HL-60 (cell line): ENCODE data around the gene RAD51C.

Experiments used
- DNase-seq, 2 experiments: peaks; one replicate each; pipeline ENCODE4 v3.0.0-alpha.2; 2010 to 2020; ENCODE audit warnings: low read depth in 1 of 2, low spot score in 1 of 2
- H3K27ac ChIP-seq: fragments of 250-450 bp; sonication (Bioruptor Pico); replicated peaks from 2 replicates; pipeline ENCODE4 v1.5.1; 2020; ENCODE audit warnings: mild to moderate bottlenecking, moderate library complexity
- H3K27me3 ChIP-seq: fragments of 250-450 bp; sonication (Bioruptor Pico); 2 replicates; pipeline ENCODE4 v1.5.1; 2021; ENCODE audit warnings: mild to moderate bottlenecking, moderate library complexity; ENCODE audit not compliant: insufficient read depth, poor library complexity, severe bottlenecking
- H3K4me3 ChIP-seq: replicated peaks from 2 replicates; pipeline ENCODE4 v1.5.1; 2011; ENCODE audit warnings: mild to moderate bottlenecking, control low read depth, low read length; ENCODE audit not compliant: insufficient read depth
- CTCF ChIP-seq: IDR thresholded peaks from one replicate; pipeline ENCODE4 v1.5.1; 2011; ENCODE audit warnings: low read length, control low read depth, inconsistent platforms; ENCODE audit not compliant: insufficient read depth
- GABPA ChIP-seq: IDR thresholded peaks from 2 replicates; pipeline ENCODE4 v1.6.1; 2012; ENCODE audit warnings: low read depth
- POLR2AphosphoS5 ChIP-seq: IDR thresholded peaks from 2 replicates; pipeline ENCODE4 v1.6.1; 2012; ENCODE audit warnings: low read depth
- REST ChIP-seq: IDR thresholded peaks from 2 replicates; pipeline ENCODE4 v1.6.1; 2012; ENCODE audit warnings: low read depth; ENCODE audit not compliant: insufficient replicate concordance
- SPI1 ChIP-seq: IDR thresholded peaks from 2 replicates; pipeline ENCODE4 v1.6.1; 2012; ENCODE audit warnings: low read depth, mild to moderate bottlenecking, borderline replicate concordance

RAD51C gene

GRCh38 chr17:58694302-58694701, 1.9 kb downstream of the RAD51C start:
- DNase-seq: no peak
- Histone ChIP-seq H3K4me3 (no peak overlapping the region), H3K27me3 (no peaks in the 10 kb centered on the region), H3K27ac (no peak overlapping the region)
- TF ChIP-seq POLR2AphosphoS5 (no peak), SPI1 (no peak), REST (no peak), CTCF (no peak), GABPA (no peak)

GRCh38 chr17:58694826-58695225, 2.4 kb downstream of the RAD51C start:
- H3K27ac ChIP-seq: no peak overlapping the region
- H3K27me3 ChIP-seq: no peaks in the 10 kb centered on the region
- TF ChIP-seq GABPA (no peak), SPI1 (no peak), POLR2AphosphoS5 (no peak), REST (no peak), CTCF (no peak)
- DNase-seq: no peak
- H3K4me3 ChIP-seq: no peak overlapping the region

- TF ChIP-seq CTCF (no peak), GABPA (no peak), REST (no peak), SPI1 (no peak), POLR2AphosphoS5 (no peak)
- DNase-seq: no peak
- Histone ChIP-seq H3K4me3 (no peak overlapping the region), H3K27ac (no peak overlapping the region), H3K27me3 (no peaks in the 10 kb centered on the region)
These were observed 7.4 kb downstream of the RAD51C start for GRCh38 chr17:58699771-58700170.
